Epithelial cell of prostate (primary cell): ENCODE measurements around the gene FCER1G.

Experiments used
- DNase-seq: peaks from one replicate; pipeline ENCODE4 v3.0.0-alpha.2; 2011; ENCODE audit warnings: low read depth, low spot score
- H3K27ac ChIP-seq: fragments of 450-650 bp; 2 replicates; pipeline ENCODE4 v1.5.1; 2017; ENCODE audit warnings: mild to moderate bottlenecking

FCER1G gene

GRCh38 chr1:161258439-161259344, 43.6 kb downstream of the FCER1G start, which contains the start of gene PCP4L1:
Gene PCP4L1, plus strand, starts transcription at chr1:161258745. Its CDS starts 230 bp downstream, at chr1:161258975.
- H3K27ac ChIP-seq: no peak within 1 kb of the TSS
- DNase-seq: peak; percentile 14

- no peak for DNase-seq
- no peak overlapping the region for H3K27ac ChIP-seq
Measured at GRCh38 chr1:161259345-161259702, 44.2 kb downstream of the FCER1G start.

- no peak for DNase-seq
- H3K27ac ChIP-seq: no peak overlapping the region
Measured at GRCh38 chr1:161259765-161260164, 44.7 kb downstream of the FCER1G start.

GRCh38 chr1:161260376-161261260, 45.5 kb downstream of the FCER1G start:
- no peak for DNase-seq
- H3K27ac ChIP-seq: no peak overlapping the region

GRCh38 chr1:161261261-161262235, 46.5 kb downstream of the FCER1G start:
- no peak for DNase-seq

GRCh38 chr1:161265305-161265704, 50.2 kb downstream of the FCER1G start:
- no peak for DNase-seq
- H3K27ac ChIP-seq: no peak overlapping the region

More at GRCh38 chr1:161261261-161262235, 46.5 kb downstream of the FCER1G start:
- no peak overlapping the region for H3K27ac ChIP-seq

GRCh38 chr1:161266202-161266601, 51.1 kb downstream of the FCER1G start:
- DNase-seq: no peak
- no peak overlapping the region for H3K27ac ChIP-seq

- no peak for DNase-seq
- no peak overlapping the region for H3K27ac ChIP-seq
Measured at GRCh38 chr1:161266836-161267235, 51.7 kb downstream of the FCER1G start.

- no peak for DNase-seq
Measured at GRCh38 chr1:161267321-161267720, 52.2 kb downstream of the FCER1G start.

More at GRCh38 chr1:161267321-161267720, 52.2 kb downstream of the FCER1G start:
- H3K27ac ChIP-seq: no peak overlapping the region
